Measurements from ENCODE around the gene ABTB2. TPM values are rescaled to one million over a fixed set of nuclear protein-coding genes. Genes with fewer than 3 reads are reported as not detected.

Gene ABTB2
- total and polyA plus RNA-seq, 9 of the 15 experiments (the other 6 are each of a cell fraction or from before 2014, with no cell fraction given): 0.03 to 0.18 (median 0.12) TPM; not detected in 2

DNA sequence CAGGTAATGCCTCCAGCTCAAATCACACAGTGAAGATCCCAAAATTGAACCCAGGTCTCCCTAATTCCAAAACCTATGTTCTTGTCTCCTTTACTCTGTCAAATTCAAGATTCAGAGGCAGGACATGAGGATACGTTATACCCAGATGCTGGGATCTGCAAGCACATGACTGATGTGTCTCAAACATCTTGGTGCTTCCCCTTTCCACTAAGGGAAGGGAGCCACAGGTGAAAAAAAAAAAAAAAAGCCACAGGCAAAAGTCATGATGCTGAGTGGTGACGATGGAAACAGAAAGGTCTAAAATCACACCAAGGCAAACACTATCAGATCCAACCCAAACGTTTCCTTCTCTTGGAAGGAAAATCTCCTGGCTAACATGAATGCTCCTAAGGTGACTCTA lies 24.0 kb downstream of the ABTB2 start:
- H3K27ac ChIP-seq (ENCODE audit: extremely low read depth, low read depth, low read length): no peak overlapping the region
- H3K4me3 ChIP-seq: no peak overlapping the region
- 0% methylated on average over 3 of the region's 3 CpGs for WGBS (ENCODE audit: insufficient coverage, low coverage, missing lambda C conversion rate)
- H2AFZ ChIP-seq (ENCODE audit: low read depth, low read length): no peak overlapping the region
- ATAC-seq (no peak), FAIRE-seq (no peak), DNase-seq (ENCODE audit: extremely low read depth in 1 of 4, low spot score in 3 of 4) (no peak)
- no peaks in the 10 kb centered on the region for H3K9me1 ChIP-seq (ENCODE audit: control insufficient read depth, insufficient read depth, low read length)
- H3K9ac ChIP-seq (ENCODE audit: insufficient read depth in 1 of 2, low read depth in 2 of 2, low read length in 2 of 2): no peak overlapping the region
- no TSS peak for BruUV-seq (replicated peaks)
- intact Hi-C loops (cut with micrococcal nuclease): no loop called here
- H3K79me2 ChIP-seq (ENCODE audit: control insufficient read depth, insufficient read depth, low read length): no peaks in the 10 kb centered on the region
- peaks cover 10 to 21% of the 10 kb centered on the region in 2 experiments for H3K27me3 ChIP-seq (ENCODE audit: control insufficient read depth in 2 of 2, insufficient read depth in 2 of 2, low read length in 2 of 2)
- CTCF ChIA-PET (ENCODE audit: low intra/inter-chr PET ratio): no interaction called here
- in situ Hi-C loops (cut with MboI): loop anchor here (25.0 kb wide), 1 partner anchor 496 kb away; no protein-coding TSS in a partner anchor
- H3K4me2 ChIP-seq (ENCODE audit: insufficient read depth, low read length): no peak overlapping the region
- no peaks in the 10 kb centered on the region for H3K9me3 ChIP-seq (replicated peaks; ENCODE audit: control insufficient read depth, insufficient read depth, low read depth, low read length)
- POLR2A ChIA-PET: interaction anchor here (0.8 kb wide), 1 partner anchor 12 kb away, joined by 4 read pairs; no protein-coding TSS in a partner anchor
- no peaks in the 10 kb centered on the region for H3K36me3 ChIP-seq (ENCODE audit: control insufficient read depth, insufficient read depth, low read length)
- no peaks in the 10 kb centered on the region for H4K20me1 ChIP-seq (replicated peaks; ENCODE audit: control insufficient read depth, insufficient read depth, low read length)
- H3K4me1 ChIP-seq (replicated peaks in 1 of 2; ENCODE audit: control insufficient read depth in 2 of 2, insufficient read depth in 2 of 2, low read length in 2 of 2): no peaks in the 10 kb centered on the region
- TF ChIP-seq ZNF57 (CRISPR knock-in tag; IDR thresholded peaks at IDR 0.05) (no peak), MAZ (CRISPR knock-in tag; conservative IDR thresholded peaks at IDR 0.05 in 1 of 2, IDR thresholded peaks at IDR 0.05 in 1 of 2) (no peak), ZEB2 (IDR thresholded peaks at IDR 0.05) (no peak), NONO (IDR thresholded peaks at IDR 0.05; ENCODE audit: low read depth in 2 of 2, low read length in 1 of 2) (no peak)

DNA sequence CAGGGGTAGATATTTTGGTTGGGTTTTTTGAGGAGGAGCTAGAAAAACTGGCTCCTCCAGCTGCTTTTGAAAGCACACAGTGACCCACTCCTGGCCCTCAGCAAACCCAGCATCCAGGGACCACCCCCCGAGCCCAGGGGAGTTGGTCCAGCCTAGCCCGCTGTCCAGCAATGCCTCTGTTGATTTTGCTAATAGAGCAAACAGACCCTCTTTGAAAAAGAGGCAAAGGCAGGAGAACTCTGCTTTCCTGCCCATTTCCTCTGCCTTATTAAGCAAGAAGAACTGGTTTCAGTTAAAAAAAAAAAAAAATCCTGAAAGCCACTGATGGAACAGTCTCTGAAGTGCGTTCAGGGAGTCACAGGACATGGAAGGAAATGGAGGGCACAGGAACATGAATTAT lies 25.3 kb downstream of the ABTB2 start:
- Histone ChIP-seq H3K4me2 (ENCODE audit: insufficient read depth, low read length) (no peak overlapping the region), H3K27me3 (ENCODE audit: control insufficient read depth in 2 of 2, insufficient read depth in 2 of 2, low read length in 2 of 2) (peaks cover 10 to 26% of the 10 kb centered on the region in 2 experiments), H3K4me1 (replicated peaks in 1 of 2; ENCODE audit: control insufficient read depth in 2 of 2, insufficient read depth in 2 of 2, low read length in 2 of 2) (no peaks in the 10 kb centered on the region), H3K4me3 (no peak overlapping the region), H3K9me3 (replicated peaks; ENCODE audit: control insufficient read depth, insufficient read depth, low read depth, low read length) (no peaks in the 10 kb centered on the region), H3K27ac (ENCODE audit: extremely low read depth, low read depth, low read length) (no peak overlapping the region), H3K9ac (ENCODE audit: insufficient read depth in 1 of 2, low read depth in 2 of 2, low read length in 2 of 2) (no peak overlapping the region), H3K36me3 (ENCODE audit: control insufficient read depth, insufficient read depth, low read length) (no peaks in the 10 kb centered on the region), H3K9me1 (ENCODE audit: control insufficient read depth, insufficient read depth, low read length) (no peaks in the 10 kb centered on the region), H4K20me1 (replicated peaks; ENCODE audit: control insufficient read depth, insufficient read depth, low read length) (no peaks in the 10 kb centered on the region), H3K79me2 (ENCODE audit: control insufficient read depth, insufficient read depth, low read length) (no peaks in the 10 kb centered on the region), H2AFZ (ENCODE audit: low read depth, low read length) (no peak overlapping the region)
- ATAC-seq: no peak
- DNase-seq (ENCODE audit: extremely low read depth in 1 of 4, low spot score in 3 of 4): no peak
- ChIA-PET CTCF (ENCODE audit: low intra/inter-chr PET ratio) (no interaction called here), POLR2A (interaction anchor here (0.6 to 1.0 kb wide), 2 partner anchors 11 to 160 kb away, joined by 3 read pairs; no protein-coding TSS in a partner anchor)
- BruUV-seq (replicated peaks): no TSS peak
- FAIRE-seq: no peak
- intact Hi-C loops (cut with micrococcal nuclease) (no loop called here), in situ Hi-C loops (cut with MboI) (loop anchor here (25.0 kb wide), 1 partner anchor 495 kb away; no protein-coding TSS in a partner anchor)
- WGBS (ENCODE audit: insufficient coverage, low coverage, missing lambda C conversion rate): 3% methylated on average over 3 of the region's 3 CpGs
- TF ChIP-seq, protein P1, sequence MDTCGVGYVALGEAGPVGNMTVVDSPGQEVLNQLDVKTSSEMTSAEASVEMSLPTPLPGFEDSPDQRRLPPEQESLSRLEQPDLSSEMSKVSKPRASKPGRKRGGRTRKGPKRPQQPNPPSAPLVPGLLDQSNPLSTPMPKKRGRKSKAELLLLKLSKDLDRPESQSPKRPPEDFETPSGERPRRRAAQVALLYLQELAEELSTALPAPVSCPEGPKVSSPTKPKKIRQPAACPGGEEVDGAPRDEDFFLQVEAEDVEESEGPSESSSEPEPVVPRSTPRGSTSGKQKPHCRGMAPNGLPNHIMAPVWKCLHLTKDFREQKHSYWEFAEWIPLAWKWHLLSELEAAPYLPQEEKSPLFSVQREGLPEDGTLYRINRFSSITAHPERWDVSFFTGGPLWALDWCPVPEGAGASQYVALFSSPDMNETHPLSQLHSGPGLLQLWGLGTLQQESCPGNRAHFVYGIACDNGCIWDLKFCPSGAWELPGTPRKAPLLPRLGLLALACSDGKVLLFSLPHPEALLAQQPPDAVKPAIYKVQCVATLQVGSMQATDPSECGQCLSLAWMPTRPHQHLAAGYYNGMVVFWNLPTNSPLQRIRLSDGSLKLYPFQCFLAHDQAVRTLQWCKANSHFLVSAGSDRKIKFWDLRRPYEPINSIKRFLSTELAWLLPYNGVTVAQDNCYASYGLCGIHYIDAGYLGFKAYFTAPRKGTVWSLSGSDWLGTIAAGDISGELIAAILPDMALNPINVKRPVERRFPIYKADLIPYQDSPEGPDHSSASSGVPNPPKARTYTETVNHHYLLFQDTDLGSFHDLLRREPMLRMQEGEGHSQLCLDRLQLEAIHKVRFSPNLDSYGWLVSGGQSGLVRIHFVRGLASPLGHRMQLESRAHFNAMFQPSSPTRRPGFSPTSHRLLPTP (IDR thresholded peaks at IDR 0.05; ENCODE audit: borderline replicate concordance, extremely low read depth, insufficient read length): no peak
- TF ChIP-seq, protein P2, sequence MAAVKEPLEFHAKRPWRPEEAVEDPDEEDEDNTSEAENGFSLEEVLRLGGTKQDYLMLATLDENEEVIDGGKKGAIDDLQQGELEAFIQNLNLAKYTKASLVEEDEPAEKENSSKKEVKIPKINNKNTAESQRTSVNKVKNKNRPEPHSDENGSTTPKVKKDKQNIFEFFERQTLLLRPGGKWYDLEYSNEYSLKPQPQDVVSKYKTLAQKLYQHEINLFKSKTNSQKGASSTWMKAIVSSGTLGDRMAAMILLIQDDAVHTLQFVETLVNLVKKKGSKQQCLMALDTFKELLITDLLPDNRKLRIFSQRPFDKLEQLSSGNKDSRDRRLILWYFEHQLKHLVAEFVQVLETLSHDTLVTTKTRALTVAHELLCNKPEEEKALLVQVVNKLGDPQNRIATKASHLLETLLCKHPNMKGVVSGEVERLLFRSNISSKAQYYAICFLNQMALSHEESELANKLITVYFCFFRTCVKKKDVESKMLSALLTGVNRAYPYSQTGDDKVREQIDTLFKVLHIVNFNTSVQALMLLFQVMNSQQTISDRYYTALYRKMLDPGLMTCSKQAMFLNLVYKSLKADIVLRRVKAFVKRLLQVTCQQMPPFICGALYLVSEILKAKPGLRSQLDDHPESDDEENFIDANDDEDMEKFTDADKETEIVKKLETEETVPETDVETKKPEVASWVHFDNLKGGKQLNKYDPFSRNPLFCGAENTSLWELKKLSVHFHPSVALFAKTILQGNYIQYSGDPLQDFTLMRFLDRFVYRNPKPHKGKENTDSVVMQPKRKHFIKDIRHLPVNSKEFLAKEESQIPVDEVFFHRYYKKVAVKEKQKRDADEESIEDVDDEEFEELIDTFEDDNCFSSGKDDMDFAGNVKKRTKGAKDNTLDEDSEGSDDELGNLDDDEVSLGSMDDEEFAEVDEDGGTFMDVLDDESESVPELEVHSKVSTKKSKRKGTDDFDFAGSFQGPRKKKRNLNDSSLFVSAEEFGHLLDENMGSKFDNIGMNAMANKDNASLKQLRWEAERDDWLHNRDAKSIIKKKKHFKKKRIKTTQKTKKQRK (IDR thresholded peaks at IDR 0.05; ENCODE audit: borderline replicate concordance, low read depth, low read length): no peak
- TF ChIP-seq, protein P3, sequence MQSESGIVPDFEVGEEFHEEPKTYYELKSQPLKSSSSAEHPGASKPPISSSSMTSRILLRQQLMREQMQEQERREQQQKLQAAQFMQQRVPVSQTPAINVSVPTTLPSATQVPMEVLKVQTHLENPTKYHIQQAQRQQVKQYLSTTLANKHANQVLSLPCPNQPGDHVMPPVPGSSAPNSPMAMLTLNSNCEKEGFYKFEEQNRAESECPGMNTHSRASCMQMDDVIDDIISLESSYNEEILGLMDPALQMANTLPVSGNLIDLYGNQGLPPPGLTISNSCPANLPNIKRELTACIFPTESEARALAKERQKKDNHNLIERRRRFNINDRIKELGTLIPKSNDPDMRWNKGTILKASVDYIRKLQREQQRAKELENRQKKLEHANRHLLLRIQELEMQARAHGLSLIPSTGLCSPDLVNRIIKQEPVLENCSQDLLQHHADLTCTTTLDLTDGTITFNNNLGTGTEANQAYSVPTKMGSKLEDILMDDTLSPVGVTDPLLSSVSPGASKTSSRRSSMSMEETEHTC (IDR thresholded peaks at IDR 0.05): no peak

Data from K562 (cell line).